Natural killer cell (primary cell): ENCODE results near the gene TRAIP. TPM values are rescaled to one million over a fixed set of nuclear protein-coding genes. Genes with fewer than 3 reads are reported as not detected.

Source experiments
- ATAC-seq, 3 donors: fragments of 150-1000 bp in 2 of 3; fragments of 200-7000 bp in 1 of 3; cut with Tn5 transposase; 1 replicate in 1 of 3; 2 replicates in 2 of 3; pipeline ENCODE4 v1.10.0; 2021; ENCODE audit warnings: mild to moderate bottlenecking in 2 of 3, moderate library complexity in 2 of 3
- DNase-seq, 2 donors: peaks; one replicate each; pipeline versions ENCODE4 v3.0.0 to v3.0.0-alpha.2; 2013 to 2021; ENCODE audit warnings: mixed read lengths in 1 of 2
- H3K27ac ChIP-seq: one replicate; pipeline ENCODE4 v1.5.1; 2013; ENCODE audit warnings: mild to moderate bottlenecking, low read length
- H3K27me3 ChIP-seq: one replicate; pipeline ENCODE4 v1.6.1; 2013; ENCODE audit warnings: low read length; ENCODE audit not compliant: control insufficient read depth, insufficient read depth
- H3K36me3 ChIP-seq: one replicate; pipeline ENCODE4 v1.6.1; 2013; ENCODE audit warnings: low read length; ENCODE audit not compliant: control insufficient read depth, insufficient read depth
- H3K4me1 ChIP-seq: one replicate; pipeline ENCODE4 v1.6.1; 2013; ENCODE audit warnings: low read length; ENCODE audit not compliant: control insufficient read depth, insufficient read depth
- H3K4me3 ChIP-seq: one replicate; pipeline ENCODE4 v1.5.1; 2013; ENCODE audit warnings: low read length
- H3K9me3 ChIP-seq: one replicate; pipeline ENCODE4 v1.6.1; 2013; ENCODE audit warnings: low read length; ENCODE audit not compliant: control insufficient read depth, insufficient read depth
- H3K27ac Mint-ChIP-seq, 2 donors: one replicate each; pipeline ENCODE4 v1.8.0; 2022; ENCODE audit warnings: mild to moderate bottlenecking in 2 of 2, mixed read lengths in 2 of 2, moderate library complexity in 1 of 2
- H3K27me3 Mint-ChIP-seq, 2 donors: one replicate each; pipeline ENCODE4 v1.8.0; 2022; ENCODE audit warnings: low read depth in 2 of 2, mixed read lengths in 2 of 2
- H3K36me3 Mint-ChIP-seq: one replicate; pipeline ENCODE4 v1.8.0; 2022; ENCODE audit warnings: mixed read lengths
- H3K4me1 Mint-ChIP-seq, 2 donors: one replicate each; pipeline ENCODE4 v1.8.0; 2022; ENCODE audit warnings: mixed read lengths in 2 of 2
- H3K4me3 Mint-ChIP-seq: one replicate; pipeline ENCODE4 v1.8.0; 2022; ENCODE audit warnings: mild to moderate bottlenecking, moderate library complexity, mixed read lengths
- H3K9me3 Mint-ChIP-seq, 2 donors: one replicate each; pipeline ENCODE4 v1.8.0; 2022; ENCODE audit warnings: mixed read lengths in 2 of 2
- CTCF ChIP-seq: fragments of 200-600 bp; IDR thresholded peaks from one replicate; pipeline ENCODE4 v1.8.0; 2022; ENCODE audit warnings: antibody characterized with exemption
- WGBS: methylation state at CpG from one replicate; pipeline ENCODE4 v1.1.7; 2013; ENCODE audit warnings: missing lambda C conversion rate; ENCODE audit not compliant: insufficient coverage; 5-methylcytosine and 5-hydroxymethylcytosine counted together
- intact Hi-C: fragments of 100-400 bp; cut with micrococcal nuclease; formaldehyde crosslinking; loops from one replicate; pipeline ENCODE4 v1.14.2; 2022
- total RNA-seq, 4 donors: library from RNA; stranded (reverse); fragments of 120-200 nt in 1 of 4; gene quantifications; one replicate each; pipeline versions ENCODE4 v1.2.3 to v1.2.4, GENCODE V29; 2013 to 2022

The TRAIP gene
- total RNA-seq, 3 donors from 2014 or later (not counting 1 experiment from before 2014, with no cell fraction given) = 3.3 to 6.2 (median 4.0) TPM

GRCh38 chr3:49869525-49870126 is 13.3 kb upstream of the TRAIP start, which contains the start of gene CAMKV:
Gene CAMKV (minus strand): TSS chr3:49869906. CDS start chr3:49862388, 7,518 bp downstream.
- peaks cover 13% of the 10 kb centered on the region for H3K27me3 ChIP-seq
- H3K4me1 ChIP-seq = peaks cover 12% of the 10 kb centered on the region
- H3K27ac ChIP-seq = no peak within 1 kb of the TSS
- intact Hi-C loops = no loop called here
- peaks cover 5% of the 10 kb centered on the region for H3K9me3 ChIP-seq
- 2% methylated on average over 59 of the region's 59 CpGs for WGBS
- H3K4me3 ChIP-seq = no peak within 1 kb of the TSS
- H3K36me3 ChIP-seq = no peaks in the 10 kb centered on the region
- peak in 2 of 3 donors; percentile 66 to 69 for ATAC-seq
- H3K27ac Mint-ChIP-seq = no peak within 1 kb of the TSS
- peak in 1 of 2 donors; percentile 47 for DNase-seq
- H3K27me3 Mint-ChIP-seq = peaks cover 19 to 29% of the 10 kb centered on the region in 2 donors
- H3K4me1 Mint-ChIP-seq = no peaks in the 10 kb centered on the region
- no peaks in the 10 kb centered on the region for H3K9me3 Mint-ChIP-seq
- H3K36me3 Mint-ChIP-seq = no peaks in the 10 kb centered on the region
- H3K4me3 Mint-ChIP-seq = no peak within 1 kb of the TSS
- TF ChIP-seq CTCF = no peak

- no peak for DNase-seq
- H3K4me3 ChIP-seq = no peak overlapping the region
- Mint-ChIP-seq H3K27me3 (peaks cover 20 to 29% of the 10 kb centered on the region in 2 donors), H3K9me3 (no peaks in the 10 kb centered on the region), H3K4me3 (peak overlapping the region; percentile 49), H3K4me1 (no peaks in the 10 kb centered on the region), H3K36me3 (no peaks in the 10 kb centered on the region), H3K27ac (no peak overlapping the region)
- no peak for TF ChIP-seq CTCF
- H3K27ac ChIP-seq = no peak overlapping the region
- H3K4me1 ChIP-seq = peaks cover 12% of the 10 kb centered on the region
- peaks cover 13% of the 10 kb centered on the region for H3K27me3 ChIP-seq
- peaks cover 5% of the 10 kb centered on the region for H3K9me3 ChIP-seq
- WGBS = 7% methylated on average over 23 of the region's 23 CpGs
- no peaks in the 10 kb centered on the region for H3K36me3 ChIP-seq
- intact Hi-C loops = no loop called here
- ATAC-seq = no peak
Observed at GRCh38 chr3:49868862-49869466, 12.6 kb upstream of the TRAIP start.

GRCh38 chr3:49867871-49868321 is 11.5 kb upstream of the TRAIP start:
- Mint-ChIP-seq H3K4me1 (no peaks in the 10 kb centered on the region), H3K36me3 (no peaks in the 10 kb centered on the region), H3K27ac (no peak overlapping the region), H3K4me3 (no peak overlapping the region), H3K27me3 (peaks cover 31 to 33% of the 10 kb centered on the region in 2 donors), H3K9me3 (no peaks in the 10 kb centered on the region)
- H3K27me3 ChIP-seq = peaks cover 13% of the 10 kb centered on the region
- 27% methylated on average over 7 of the region's 7 CpGs for WGBS
- H3K4me3 ChIP-seq = no peak overlapping the region
- ATAC-seq (no peak), DNase-seq (peak in 1 of 2 donors; percentile 45)
- H3K9me3 ChIP-seq = peaks cover 5% of the 10 kb centered on the region
- H3K4me1 ChIP-seq = peaks cover 12% of the 10 kb centered on the region
- intact Hi-C loops = no loop called here
- H3K36me3 ChIP-seq = no peaks in the 10 kb centered on the region
- no peak for TF ChIP-seq CTCF
- no peak overlapping the region for H3K27ac ChIP-seq
